OCI-LY3 (cell line): Measurements from ENCODE around the gene BMP10.
A peak's percentile ranks its signal among the peaks of the same experiment; 100 is the strongest.

ENCODE experiments used
- CTCF ChIP-seq: fragments of 200-600, 300-600 bp; sonication (generic); IDR thresholded peaks from 2 replicates; pipeline ENCODE4 v1.5.1; 2014; ENCODE audit warnings: antibody characterized with exemption, low read length, low read depth
- EZH2phosphoT487 ChIP-seq: fragments of 200-600 bp; shearing (Covaris generic); IDR thresholded peaks from 2 replicates; pipeline ENCODE4 v1.6.1; 2018; ENCODE audit warnings: antibody characterized with exemption, mixed run types, low read depth

- TF ChIP-seq CTCF, result peak; percentile 45
- no peak for TF ChIP-seq EZH2phosphoT487
Measured at GRCh38 chr2:68901199-68901514, 30.0 kb upstream of the BMP10 start.
